ENCODE data around the gene CCDC17. TPM values are rescaled to one million over a fixed set of nuclear protein-coding genes. Genes with fewer than 3 reads are reported as not detected.

CCDC17 gene

Small RNA genes lying within 50 kb of the gene (small RNA-seq; reads per million reads assigned to genes)
- not detected for gene AL355480.1 (ENCODE audit: insufficient read depth)
- gene AL355480.2 (ENCODE audit: insufficient read depth): not detected
- gene AL355480.3 (ENCODE audit: insufficient read depth): not detected
- gene AL355480.4 (ENCODE audit: insufficient read depth): not detected
